Measurements from ENCODE around the gene ZMYM4.

ZMYM4 gene

GRCh38 chr1:35428360-35428759, 159.9 kb downstream of the ZMYM4 start:
- H3K9ac ChIP-seq (ENCODE audit: low read length), result no peak overlapping the region
- H3K9me3 ChIP-seq (ENCODE audit: control insufficient read depth, low read depth, low read length), result no peaks in the 10 kb centered on the region
- no peaks in the 10 kb centered on the region for H3K27me3 ChIP-seq (ENCODE audit: control insufficient read depth, insufficient read depth, low read length)
- peaks cover 2% of the 10 kb centered on the region for H3K36me3 ChIP-seq (ENCODE audit: control insufficient read depth, low read depth, low read length)
- H3K4me1 ChIP-seq (ENCODE audit: control insufficient read depth, low read depth, low read length), result no peaks in the 10 kb centered on the region
- no peak overlapping the region for H3K4me3 ChIP-seq (ENCODE audit: low read length)
- no peak overlapping the region for H3K27ac ChIP-seq (ENCODE audit: low read length)

GRCh38 chr1:35430762-35431161, 162.3 kb downstream of the ZMYM4 start:
- H3K9ac ChIP-seq (ENCODE audit: low read length), result no peak overlapping the region
- H3K4me1 ChIP-seq (ENCODE audit: control insufficient read depth, low read depth, low read length), result no peaks in the 10 kb centered on the region
- no peak overlapping the region for H3K4me3 ChIP-seq (ENCODE audit: low read length)
- no peaks in the 10 kb centered on the region for H3K27me3 ChIP-seq (ENCODE audit: control insufficient read depth, insufficient read depth, low read length)
- peaks cover 18% of the 10 kb centered on the region for H3K36me3 ChIP-seq (ENCODE audit: control insufficient read depth, low read depth, low read length)
- no peaks in the 10 kb centered on the region for H3K9me3 ChIP-seq (ENCODE audit: control insufficient read depth, low read depth, low read length)
- H3K27ac ChIP-seq (ENCODE audit: low read length), result no peak overlapping the region

DNA sequence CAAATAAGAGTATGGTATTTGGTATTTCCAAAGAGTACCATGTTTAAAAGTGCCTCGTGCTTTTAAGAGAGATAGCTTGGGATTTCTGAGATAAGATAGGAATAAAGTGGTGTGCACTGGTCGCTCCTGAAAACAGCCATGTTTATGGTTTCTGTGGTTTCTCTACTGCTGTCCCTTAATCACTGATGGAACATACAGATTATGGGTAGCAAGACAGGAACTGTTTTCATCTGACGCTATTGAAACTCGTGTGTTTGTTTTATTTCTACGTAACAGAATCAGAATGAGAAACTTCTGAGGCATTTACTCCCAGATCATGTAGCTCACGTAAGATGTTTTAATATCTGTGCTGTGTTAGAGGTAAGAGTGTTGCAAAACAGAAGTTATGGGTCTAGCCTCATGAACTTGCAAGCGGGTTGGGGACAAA, 162.7 kb downstream of the ZMYM4 start:
- Histone ChIP-seq H3K9ac (ENCODE audit: low read length) (no peak overlapping the region), H3K9me3 (ENCODE audit: control insufficient read depth, low read depth, low read length) (no peaks in the 10 kb centered on the region), H3K4me1 (ENCODE audit: control insufficient read depth, low read depth, low read length) (no peaks in the 10 kb centered on the region), H3K4me3 (ENCODE audit: low read length) (no peak overlapping the region), H3K27me3 (ENCODE audit: control insufficient read depth, insufficient read depth, low read length) (no peaks in the 10 kb centered on the region), H3K27ac (ENCODE audit: low read length) (no peak overlapping the region), H3K36me3 (ENCODE audit: control insufficient read depth, low read depth, low read length) (peaks cover 21% of the 10 kb centered on the region)

DNA sequence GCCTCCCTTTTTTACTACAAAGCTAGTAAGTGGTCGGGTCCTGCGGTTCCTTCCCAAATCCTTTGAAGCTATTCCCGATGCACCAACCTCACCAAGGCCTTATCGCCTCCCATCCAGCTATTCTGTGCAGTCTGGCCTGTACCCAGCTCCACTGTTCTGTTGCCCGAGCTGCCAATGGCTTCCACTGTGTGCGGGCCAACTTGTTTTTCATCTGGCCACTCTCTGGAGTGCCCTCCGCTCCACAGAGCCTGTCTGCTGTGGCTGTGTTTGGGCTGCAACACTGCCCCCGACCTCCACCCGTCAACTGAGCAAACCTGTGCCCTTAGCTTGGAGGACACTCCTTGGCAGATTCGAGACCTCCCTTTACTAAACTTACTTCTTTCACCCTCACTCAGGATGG, 163.7 kb downstream of the ZMYM4 start:
- Histone ChIP-seq H3K9me3 (ENCODE audit: control insufficient read depth, low read depth, low read length) (no peaks in the 10 kb centered on the region), H3K4me1 (ENCODE audit: control insufficient read depth, low read depth, low read length) (no peaks in the 10 kb centered on the region), H3K9ac (ENCODE audit: low read length) (no peak overlapping the region), H3K27me3 (ENCODE audit: control insufficient read depth, insufficient read depth, low read length) (no peaks in the 10 kb centered on the region), H3K36me3 (ENCODE audit: control insufficient read depth, low read depth, low read length) (peaks cover 24% of the 10 kb centered on the region), H3K4me3 (ENCODE audit: low read length) (no peak overlapping the region), H3K27ac (ENCODE audit: low read length) (no peak overlapping the region)

DNA sequence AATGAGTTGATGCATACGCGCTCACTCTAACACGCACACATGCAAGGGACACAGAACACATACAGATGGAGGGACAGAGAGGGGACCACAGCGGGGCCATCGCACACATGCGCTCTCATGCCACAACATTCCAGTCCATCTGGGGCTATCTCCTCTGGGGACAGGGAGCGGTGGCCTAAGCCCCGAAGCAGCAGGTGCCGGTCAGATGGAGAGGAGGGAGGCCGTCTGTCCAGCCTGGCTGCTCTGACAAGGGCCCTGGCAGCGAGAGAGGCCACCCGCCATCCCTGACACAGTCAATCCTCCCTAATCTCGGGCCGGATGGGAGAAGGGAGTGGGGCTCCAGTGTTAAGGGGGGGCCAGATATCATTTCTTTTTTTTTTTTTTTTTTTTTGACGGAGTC, 165.2 kb downstream of the ZMYM4 start:
- no peak overlapping the region for H3K9ac ChIP-seq (ENCODE audit: low read length)
- no peaks in the 10 kb centered on the region for H3K27me3 ChIP-seq (ENCODE audit: control insufficient read depth, insufficient read depth, low read length)
- H3K36me3 ChIP-seq (ENCODE audit: control insufficient read depth, low read depth, low read length), result peaks cover 24% of the 10 kb centered on the region
- H3K9me3 ChIP-seq (ENCODE audit: control insufficient read depth, low read depth, low read length), result no peaks in the 10 kb centered on the region
- H3K4me1 ChIP-seq (ENCODE audit: control insufficient read depth, low read depth, low read length), result no peaks in the 10 kb centered on the region
- no peak overlapping the region for H3K27ac ChIP-seq (ENCODE audit: low read length)
- no peak overlapping the region for H3K4me3 ChIP-seq (ENCODE audit: low read length)

- Histone ChIP-seq H3K9ac (ENCODE audit: low read length) (no peak overlapping the region), H3K36me3 (ENCODE audit: control insufficient read depth, low read depth, low read length) (peaks cover 32% of the 10 kb centered on the region), H3K9me3 (ENCODE audit: control insufficient read depth, low read depth, low read length) (no peaks in the 10 kb centered on the region), H3K27ac (ENCODE audit: low read length) (no peak overlapping the region), H3K27me3 (ENCODE audit: control insufficient read depth, insufficient read depth, low read length) (no peaks in the 10 kb centered on the region), H3K4me1 (ENCODE audit: control insufficient read depth, low read depth, low read length) (no peaks in the 10 kb centered on the region), H3K4me3 (ENCODE audit: low read length) (no peak overlapping the region)
Measured at GRCh38 chr1:35434703-35435102, 166.2 kb downstream of the ZMYM4 start.

DNA sequence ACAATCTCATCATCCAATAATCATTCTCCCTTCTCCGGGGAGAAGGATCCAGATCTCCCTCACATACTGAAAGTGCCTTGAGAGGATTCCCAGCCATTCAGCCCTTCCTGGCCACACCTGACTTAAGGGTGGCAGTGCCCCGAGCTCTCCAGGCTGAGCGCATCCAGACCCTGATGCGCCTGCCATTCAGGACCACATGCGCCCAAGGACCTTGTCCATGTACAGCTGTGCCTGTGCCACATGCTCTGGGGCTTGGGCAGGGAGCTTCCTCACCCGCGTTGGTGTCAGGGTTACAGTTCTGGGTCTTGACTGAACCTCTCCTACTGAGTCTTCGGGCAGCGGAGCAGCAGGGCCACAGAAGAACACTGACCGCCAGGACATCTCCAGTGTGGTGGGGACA, 167.6 kb downstream of the ZMYM4 start:
- Histone ChIP-seq H3K9ac (ENCODE audit: low read length) (no peak overlapping the region), H3K27ac (ENCODE audit: low read length) (no peak overlapping the region), H3K9me3 (ENCODE audit: control insufficient read depth, low read depth, low read length) (no peaks in the 10 kb centered on the region), H3K4me3 (ENCODE audit: low read length) (no peak overlapping the region), H3K4me1 (ENCODE audit: control insufficient read depth, low read depth, low read length) (no peaks in the 10 kb centered on the region), H3K36me3 (ENCODE audit: control insufficient read depth, low read depth, low read length) (peaks cover 45% of the 10 kb centered on the region), H3K27me3 (ENCODE audit: control insufficient read depth, insufficient read depth, low read length) (no peaks in the 10 kb centered on the region)

GRCh38 chr1:35437200-35437599, 168.7 kb downstream of the ZMYM4 start:
- Histone ChIP-seq H3K9me3 (ENCODE audit: control insufficient read depth, low read depth, low read length) (no peaks in the 10 kb centered on the region), H3K4me1 (ENCODE audit: control insufficient read depth, low read depth, low read length) (no peaks in the 10 kb centered on the region), H3K4me3 (ENCODE audit: low read length) (no peak overlapping the region), H3K9ac (ENCODE audit: low read length) (no peak overlapping the region), H3K27ac (ENCODE audit: low read length) (no peak overlapping the region), H3K27me3 (ENCODE audit: control insufficient read depth, insufficient read depth, low read length) (no peaks in the 10 kb centered on the region), H3K36me3 (ENCODE audit: control insufficient read depth, low read depth, low read length) (peaks cover 54% of the 10 kb centered on the region)

DNA sequence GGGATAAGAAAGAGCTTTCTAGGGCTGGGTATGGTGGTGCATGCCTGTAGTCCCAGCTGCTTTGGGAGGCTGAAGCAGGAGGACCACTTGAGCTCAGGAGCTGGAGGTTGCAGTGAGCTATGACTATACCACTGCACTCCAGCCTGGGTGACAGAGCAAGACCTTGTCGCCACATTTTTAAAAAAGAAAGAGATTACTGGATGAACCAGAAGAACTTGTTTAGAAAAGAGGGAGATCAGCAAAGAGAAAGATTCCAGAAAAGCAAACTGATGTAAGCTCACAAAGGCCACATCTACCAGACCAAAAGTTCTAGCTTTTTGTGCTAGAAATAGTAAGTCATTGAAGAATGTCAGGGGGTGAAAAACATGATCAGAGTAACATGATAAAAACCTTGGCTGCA, 171.1 kb downstream of the ZMYM4 start:
- no peak overlapping the region for H3K9ac ChIP-seq (ENCODE audit: low read length)

GRCh38 chr1:35441926-35442579, 173.5 kb downstream of the ZMYM4 start:
- H3K27ac ChIP-seq (ENCODE audit: low read length), result no peak overlapping the region
- no peaks in the 10 kb centered on the region for H3K9me3 ChIP-seq (ENCODE audit: control insufficient read depth, low read depth, low read length)
- peaks cover 58% of the 10 kb centered on the region for H3K36me3 ChIP-seq (ENCODE audit: control insufficient read depth, low read depth, low read length)
- H3K4me1 ChIP-seq (ENCODE audit: control insufficient read depth, low read depth, low read length), result no peaks in the 10 kb centered on the region
- H3K9ac ChIP-seq (ENCODE audit: low read length), result no peak overlapping the region
- H3K27me3 ChIP-seq (ENCODE audit: control insufficient read depth, insufficient read depth, low read length), result no peaks in the 10 kb centered on the region
- H3K4me3 ChIP-seq (ENCODE audit: low read length), result no peak overlapping the region

More for the DNA sequence above, 171.1 kb downstream of the ZMYM4 start:
- H3K27me3 ChIP-seq (ENCODE audit: control insufficient read depth, insufficient read depth, low read length), result no peaks in the 10 kb centered on the region
- H3K4me3 ChIP-seq (ENCODE audit: low read length), result no peak overlapping the region
- H3K4me1 ChIP-seq (ENCODE audit: control insufficient read depth, low read depth, low read length), result no peaks in the 10 kb centered on the region
- peaks cover 62% of the 10 kb centered on the region for H3K36me3 ChIP-seq (ENCODE audit: control insufficient read depth, low read depth, low read length)
- H3K9me3 ChIP-seq (ENCODE audit: control insufficient read depth, low read depth, low read length), result no peaks in the 10 kb centered on the region
- H3K27ac ChIP-seq (ENCODE audit: low read length), result no peak overlapping the region

DNA sequence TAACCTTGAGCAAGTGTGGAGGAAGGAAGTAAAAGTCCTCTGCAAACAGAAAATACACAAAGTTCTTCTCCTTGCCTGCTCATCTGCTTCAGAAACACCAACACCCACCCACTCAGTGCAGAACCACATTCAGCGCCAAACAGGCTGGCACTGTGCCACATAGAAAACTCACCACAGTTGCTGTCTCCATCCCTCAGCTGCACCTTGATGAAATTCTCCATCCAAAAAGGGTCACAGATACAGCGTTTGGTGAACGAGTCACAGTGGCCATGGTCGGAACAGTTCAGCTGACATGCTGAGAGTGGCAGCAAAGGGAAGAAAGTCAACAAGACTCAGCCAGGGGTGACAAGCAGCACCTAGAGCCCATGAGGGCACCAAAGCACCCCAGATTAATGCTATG, 174.2 kb downstream of the ZMYM4 start:
- Histone ChIP-seq H3K4me1 (ENCODE audit: control insufficient read depth, low read depth, low read length) (no peaks in the 10 kb centered on the region), H3K4me3 (ENCODE audit: low read length) (no peak overlapping the region), H3K9me3 (ENCODE audit: control insufficient read depth, low read depth, low read length) (no peaks in the 10 kb centered on the region), H3K27me3 (ENCODE audit: control insufficient read depth, insufficient read depth, low read length) (no peaks in the 10 kb centered on the region), H3K9ac (ENCODE audit: low read length) (no peak overlapping the region), H3K27ac (ENCODE audit: low read length) (no peak overlapping the region), H3K36me3 (ENCODE audit: control insufficient read depth, low read depth, low read length) (peaks cover 61% of the 10 kb centered on the region)

DNA sequence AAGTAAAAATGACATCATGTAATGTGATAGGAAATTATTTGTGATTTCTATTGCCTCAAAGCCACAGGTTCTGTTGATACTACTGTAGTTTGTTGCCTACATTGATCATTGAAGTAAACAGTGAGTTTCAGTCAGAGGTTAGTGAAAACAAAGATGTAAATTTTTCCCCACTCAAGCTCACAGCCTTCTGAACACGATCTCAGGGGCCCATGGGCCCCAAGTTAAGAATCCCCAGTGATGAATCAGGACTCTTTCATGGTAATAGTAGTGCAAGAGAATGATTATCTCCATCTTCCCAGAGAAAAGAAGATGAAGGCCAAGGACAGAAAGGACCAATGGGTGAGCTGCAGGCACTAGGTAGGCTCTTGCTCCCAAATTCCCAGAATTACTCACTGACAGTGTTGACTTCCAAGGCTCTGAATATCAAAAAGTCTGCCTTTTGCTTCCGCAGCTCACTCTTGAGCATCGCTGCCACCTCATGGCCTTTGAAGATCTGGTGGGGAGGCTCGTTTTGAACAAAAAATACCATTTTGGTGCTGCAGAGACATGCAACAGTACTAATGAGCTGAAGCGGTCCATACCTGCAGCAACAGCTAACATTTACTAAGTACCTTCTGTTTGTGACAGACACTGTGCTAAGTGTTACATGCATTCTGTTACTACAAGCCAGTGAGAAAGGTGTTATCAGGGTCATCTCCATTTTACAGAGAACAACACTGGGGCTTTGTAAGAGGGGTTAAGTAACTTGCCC, 175.4 kb downstream of the ZMYM4 start:
- no peak overlapping the region for H3K9ac ChIP-seq (ENCODE audit: low read length)
- no peaks in the 10 kb centered on the region for H3K27me3 ChIP-seq (ENCODE audit: control insufficient read depth, insufficient read depth, low read length)
- H3K36me3 ChIP-seq (ENCODE audit: control insufficient read depth, low read depth, low read length), result peaks cover 73% of the 10 kb centered on the region
- no peaks in the 10 kb centered on the region for H3K4me1 ChIP-seq (ENCODE audit: control insufficient read depth, low read depth, low read length)
- no peak overlapping the region for H3K27ac ChIP-seq (ENCODE audit: low read length)
- no peaks in the 10 kb centered on the region for H3K9me3 ChIP-seq (ENCODE audit: control insufficient read depth, low read depth, low read length)
- no peak overlapping the region for H3K4me3 ChIP-seq (ENCODE audit: low read length)
